Parathyroid adenoma (tissue), 2 donors: ENCODE results near the gene FOXD2.

Source experiments
- H2AFZ ChIP-seq: fragments of 300-600 bp; sonication (generic); one replicate; pipeline ENCODE4 v1.7.0; 2017; ENCODE audit warnings: antibody characterized with exemption, mild to moderate bottlenecking
- H3K27ac ChIP-seq: fragments of 300-600 bp; sonication (generic); one replicate; pipeline ENCODE4 v1.7.0; 2017
- H3K27me3 ChIP-seq: fragments of 300-600 bp; sonication (generic); one replicate; pipeline ENCODE4 v1.7.0; 2017; ENCODE audit warnings: low read length; ENCODE audit not compliant: control insufficient read depth, insufficient read depth
- H3K36me3 ChIP-seq: fragments of 300-600 bp; sonication (generic); one replicate; pipeline ENCODE4 v1.7.0; 2017; ENCODE audit warnings: low read length; ENCODE audit not compliant: control insufficient read depth, insufficient read depth
- H3K4me1 ChIP-seq: fragments of 300-600 bp; sonication (generic); one replicate; pipeline ENCODE4 v1.7.0; 2017; ENCODE audit warnings: control low read depth
- H3K4me2 ChIP-seq: fragments of 300-600 bp; sonication (generic); one replicate; pipeline ENCODE4 v1.7.0; 2017; ENCODE audit warnings: low read length
- H3K4me3 ChIP-seq: fragments of 300-600 bp; sonication (generic); one replicate; pipeline ENCODE4 v1.7.0; 2017; ENCODE audit warnings: low read depth, low read length
- H3K79me2 ChIP-seq: fragments of 300-600 bp; sonication (generic); one replicate; pipeline ENCODE4 v1.7.0; 2017; ENCODE audit warnings: control low read depth
- H3K9ac ChIP-seq: fragments of 300-600 bp; sonication (generic); one replicate; pipeline ENCODE4 v1.7.0; 2017; ENCODE audit warnings: mild to moderate bottlenecking
- H3K9me3 ChIP-seq: fragments of 300-600 bp; sonication (generic); one replicate; pipeline ENCODE4 v1.7.0; 2017; ENCODE audit warnings: low read length; ENCODE audit not compliant: control insufficient read depth
- CTCF ChIP-seq: fragments of 300-600 bp; sonication (generic); IDR thresholded peaks from one replicate; pipeline ENCODE4 v1.7.0; 2017; ENCODE audit warnings: antibody characterized with exemption, mild to moderate bottlenecking
- donor health status: primary hyperparathyroidism.

Gene FOXD2

GRCh38 chr1:47487332-47487731 is 49.5 kb downstream of the FOXD2 start:
- no peak overlapping the region for H3K4me2 ChIP-seq
- no peaks in the 10 kb centered on the region for H3K4me1 ChIP-seq
- no peaks in the 10 kb centered on the region for H3K36me3 ChIP-seq
- H3K27ac ChIP-seq: no peak overlapping the region
- no peaks in the 10 kb centered on the region for H3K27me3 ChIP-seq
- H3K79me2 ChIP-seq: no peaks in the 10 kb centered on the region
- H3K9ac ChIP-seq: no peak overlapping the region
- H3K9me3 ChIP-seq: no peaks in the 10 kb centered on the region
- no peak overlapping the region for H3K4me3 ChIP-seq
- no peak overlapping the region for H2AFZ ChIP-seq
- TF ChIP-seq CTCF: no peak

GRCh38 chr1:47487850-47488450 is 50.1 kb downstream of the FOXD2 start:
- Histone ChIP-seq H3K4me2 (no peak overlapping the region), H3K9me3 (no peaks in the 10 kb centered on the region), H3K9ac (no peak overlapping the region), H3K79me2 (no peaks in the 10 kb centered on the region), H3K27me3 (no peaks in the 10 kb centered on the region), H2AFZ (no peak overlapping the region), H3K4me3 (no peak overlapping the region), H3K36me3 (no peaks in the 10 kb centered on the region), H3K27ac (no peak overlapping the region), H3K4me1 (no peaks in the 10 kb centered on the region)
- TF ChIP-seq CTCF: no peak
